H1 (cell line): ENCODE data around the gene BICD1. TPM values are rescaled to one million over a fixed set of nuclear protein-coding genes. Genes with fewer than 3 reads are reported as not detected.

Experiments
- ASH2L ChIP-seq: fragments of 200-600, 300-600 bp; sonication (generic); IDR thresholded peaks from one replicate; pipeline ENCODE4 v1.7.1; 2017; ENCODE audit warnings: low read length
- SIRT6 ChIP-seq: IDR thresholded peaks from one replicate; pipeline ENCODE4 v1.7.1; 2012; ENCODE audit warnings: low read length, inconsistent platforms
- polyA plus RNA-seq, 7 experiments: library from polyadenylated mRNA; depleted of rRNA in 3 of 7; stranded (reverse) in 5 of 7; unstranded in 2 of 7; fragments of >200 nt in 5 of 7; fragments of 200-250 nt in 2 of 7; gene quantifications; 1 replicate in 5 of 7; 2 replicates in 1 of 7; 4 replicates in 1 of 7; pipeline versions ENCODE4 v1.2.1 to v1.2.3, GENCODE V29; 2011 to 2013; ENCODE audit warnings: missing spikeins in 2 of 7, mixed read lengths in 2 of 7
- total RNA-seq: library from RNA; stranded (reverse); fragmentation: NEBNext Ultra II Directional; extraction: Animal tissue kit (Norgen Biotek cat#: 25700); gene quantifications from 2 replicates; pipeline ENCODE4 v1.2.1, GENCODE V29; 2021

The BICD1 gene
- total and polyA plus RNA-seq, 2 of the 8 experiments (the other 6 are each of a cell fraction or from before 2014, with no cell fraction given), result 34.1 to 58.4 TPM

GRCh38 chr12:32277774-32278173 lies 171.1 kb downstream of the BICD1 start (continued):
- no peak for TF ChIP-seq SIRT6
- no peak for TF ChIP-seq ASH2L
